ENCODE results near the gene SNAP29.

Gene SNAP29

DNA sequence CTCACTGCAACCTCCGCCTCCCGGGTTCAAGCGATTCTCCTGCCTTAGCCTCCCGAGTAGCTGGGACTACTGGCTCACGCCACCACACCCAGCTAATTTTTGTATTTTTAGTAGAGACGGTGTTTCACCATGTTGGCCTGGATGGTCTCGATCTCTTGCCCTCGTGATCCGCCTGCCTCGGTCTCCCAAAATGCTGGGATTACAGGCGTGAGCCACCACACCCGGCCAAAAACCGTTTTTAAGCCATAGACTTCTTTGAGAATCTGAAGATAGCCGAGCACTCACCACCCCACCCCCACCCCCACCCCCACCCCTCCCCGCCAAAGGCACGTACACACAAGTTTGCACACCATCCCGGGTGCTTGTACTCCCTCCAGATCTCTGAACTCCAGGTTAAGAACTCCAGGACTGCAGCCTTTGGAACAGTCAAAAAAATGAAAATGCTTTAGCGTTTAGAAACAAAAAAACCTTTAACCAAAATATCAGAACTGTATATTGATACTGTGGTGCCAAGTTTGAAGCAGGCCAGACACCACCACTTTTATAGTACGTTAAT, 59.9 kb downstream of the SNAP29 start:
- no peak for ATAC-seq
- TF ChIP-seq PPARA (CRISPR knock-in tag; IDR thresholded peaks at IDR 0.05; ENCODE audit: borderline replicate concordance) (no peak), ZNF565 (CRISPR knock-in tag; conservative IDR thresholded peaks at IDR 0.05; ENCODE audit: low read depth) (no peak), TOX (CRISPR knock-in tag; IDR thresholded peaks at IDR 0.05; ENCODE audit: borderline replicate concordance) (no peak)
- TF ChIP-seq, protein P1, sequence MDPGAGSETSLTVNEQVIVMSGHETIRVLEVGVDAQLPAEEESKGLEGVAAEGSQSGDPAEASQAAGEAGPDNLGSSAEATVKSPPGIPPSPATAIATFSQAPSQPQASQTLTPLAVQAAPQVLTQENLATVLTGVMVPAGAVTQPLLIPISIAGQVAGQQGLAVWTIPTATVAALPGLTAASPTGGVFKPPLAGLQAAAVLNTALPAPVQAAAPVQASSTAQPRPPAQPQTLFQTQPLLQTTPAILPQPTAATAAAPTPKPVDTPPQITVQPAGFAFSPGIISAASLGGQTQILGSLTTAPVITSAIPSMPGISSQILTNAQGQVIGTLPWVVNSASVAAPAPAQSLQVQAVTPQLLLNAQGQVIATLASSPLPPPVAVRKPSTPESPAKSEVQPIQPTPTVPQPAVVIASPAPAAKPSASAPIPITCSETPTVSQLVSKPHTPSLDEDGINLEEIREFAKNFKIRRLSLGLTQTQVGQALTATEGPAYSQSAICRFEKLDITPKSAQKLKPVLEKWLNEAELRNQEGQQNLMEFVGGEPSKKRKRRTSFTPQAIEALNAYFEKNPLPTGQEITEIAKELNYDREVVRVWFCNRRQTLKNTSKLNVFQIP (CRISPR knock-in tag; IDR thresholded peaks at IDR 0.05; ENCODE audit: borderline replicate concordance, low read depth): no peak

DNA sequence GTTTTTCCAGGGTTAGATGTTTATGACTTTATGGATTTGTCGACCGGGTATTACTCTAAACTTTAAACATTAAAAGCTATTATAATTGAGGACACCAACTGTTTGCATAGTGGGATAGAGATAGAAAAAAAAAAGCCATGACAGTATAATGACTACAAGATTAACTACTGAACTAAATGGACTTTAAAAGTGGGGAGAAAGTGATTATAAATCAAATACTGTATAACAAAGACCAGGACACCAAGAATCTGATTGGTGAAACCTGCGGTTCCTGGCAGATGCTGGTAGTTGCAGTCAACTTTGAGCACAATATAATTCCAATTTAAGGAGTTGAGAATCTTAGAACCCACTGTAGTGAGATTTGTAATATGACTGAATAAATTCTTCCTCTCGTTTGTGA, 60.9 kb downstream of the SNAP29 start:
- ATAC-seq: no peak
- TF ChIP-seq OSR1 (CRISPR knock-in tag; IDR thresholded peaks at IDR 0.05) (no peak), GLIS3 (CRISPR knock-in tag; IDR thresholded peaks at IDR 0.05) (no peak), ISL1 (CRISPR knock-in tag; IDR thresholded peaks at IDR 0.05) (0 out of 2 replicates have a peak, but pooled peaks have one; percentile 28)

GRCh38 chr22:20920881-20921203, 62.0 kb downstream of the SNAP29 start:
- no peak for ATAC-seq
- TF ChIP-seq RARB (CRISPR knock-in tag; IDR thresholded peaks at IDR 0.05) (no peak), ZFP30 (CRISPR knock-in tag; IDR thresholded peaks at IDR 0.05) (no peak), CREB5 (CRISPR knock-in tag; IDR thresholded peaks at IDR 0.05; ENCODE audit: low read depth) (no peak), BACH2 (CRISPR knock-in tag; IDR thresholded peaks at IDR 0.05; ENCODE audit: borderline replicate concordance) (no peak), TOX (CRISPR knock-in tag; IDR thresholded peaks at IDR 0.05; ENCODE audit: borderline replicate concordance) (no peak), ZFP3 (CRISPR knock-in tag; IDR thresholded peaks at IDR 0.05) (no peak), ISL1 (CRISPR knock-in tag; IDR thresholded peaks at IDR 0.05) (no peak), ZNF70 (CRISPR knock-in tag; IDR thresholded peaks at IDR 0.05) (no peak), CSDC2 (CRISPR knock-in tag; IDR thresholded peaks at IDR 0.05) (no peak), ZNF8 (CRISPR knock-in tag; IDR thresholded peaks at IDR 0.05) (no peak), ZC3H10 (CRISPR knock-in tag; IDR thresholded peaks at IDR 0.05) (no peak), PATZ1 (CRISPR knock-in tag; IDR thresholded peaks at IDR 0.05; ENCODE audit: borderline replicate concordance) (no peak), TSHZ2 (CRISPR knock-in tag; IDR thresholded peaks at IDR 0.05) (no peak)
- TF ChIP-seq, protein P2, sequence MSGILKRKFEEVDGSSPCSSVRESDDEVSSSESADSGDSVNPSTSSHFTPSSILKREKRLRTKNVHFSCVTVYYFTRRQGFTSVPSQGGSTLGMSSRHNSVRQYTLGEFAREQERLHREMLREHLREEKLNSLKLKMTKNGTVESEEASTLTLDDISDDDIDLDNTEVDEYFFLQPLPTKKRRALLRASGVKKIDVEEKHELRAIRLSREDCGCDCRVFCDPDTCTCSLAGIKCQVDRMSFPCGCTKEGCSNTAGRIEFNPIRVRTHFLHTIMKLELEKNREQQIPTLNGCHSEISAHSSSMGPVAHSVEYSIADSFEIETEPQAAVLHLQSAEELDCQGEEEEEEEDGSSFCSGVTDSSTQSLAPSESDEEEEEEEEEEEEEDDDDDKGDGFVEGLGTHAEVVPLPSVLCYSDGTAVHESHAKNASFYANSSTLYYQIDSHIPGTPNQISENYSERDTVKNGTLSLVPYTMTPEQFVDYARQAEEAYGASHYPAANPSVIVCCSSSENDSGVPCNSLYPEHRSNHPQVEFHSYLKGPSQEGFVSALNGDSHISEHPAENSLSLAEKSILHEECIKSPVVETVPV (CRISPR knock-in tag; IDR thresholded peaks at IDR 0.05): no peak

GRCh38 chr22:20922141-20922751, 63.4 kb downstream of the SNAP29 start:
- TF ChIP-seq SNAI2 (CRISPR knock-in tag; IDR thresholded peaks at IDR 0.05) (no peak), ESRRG (CRISPR knock-in tag; IDR thresholded peaks at IDR 0.05) (no peak), ZNF70 (CRISPR knock-in tag; IDR thresholded peaks at IDR 0.05) (no peak), ZC3H10 (CRISPR knock-in tag; IDR thresholded peaks at IDR 0.05) (no peak), PPARA (CRISPR knock-in tag; IDR thresholded peaks at IDR 0.05; ENCODE audit: borderline replicate concordance) (no peak), ISL1 (CRISPR knock-in tag; IDR thresholded peaks at IDR 0.05) (no peak), BACH2 (CRISPR knock-in tag; IDR thresholded peaks at IDR 0.05; ENCODE audit: borderline replicate concordance) (no peak)
- ATAC-seq: no peak
